NCI-H748 treated with DMSO at 0.1 percent for 48 hours (cell line): ENCODE results near the gene GLTPD2.

ENCODE experiments used
- DNase-seq: peaks from one replicate; lab custom pipeline; 2025; lab: John Stamatoyannopoulos, UW

GLTPD2 gene

GRCh38 chr17:4771519-4772234 is 17.1 kb upstream of the GLTPD2 start, which contains the start of gene TM4SF5:
Gene TM4SF5 (plus strand): TSS chr17:4771886. CDS start chr17:4771923, 37 bp downstream.
- DNase-seq, result no peak

- no peak for DNase-seq
These were observed 16.5 kb upstream of the GLTPD2 start for GRCh38 chr17:4772235-4772613.

- DNase-seq, result no peak
These were observed 10.6 kb upstream of the GLTPD2 start for GRCh38 chr17:4777969-4778760.

GRCh38 chr17:4780325-4780955 is 8.3 kb upstream of the GLTPD2 start:
- no peak for DNase-seq

GRCh38 chr17:4782652-4783051 is 6.1 kb upstream of the GLTPD2 start:
- no peak for DNase-seq

- DNase-seq, result no peak
These were observed 3.3 kb upstream of the GLTPD2 start for GRCh38 chr17:4785311-4786105.

- DNase-seq, result no peak
These were observed 2.7 kb upstream of the GLTPD2 start, which contains the start of gene VMO1 for GRCh38 chr17:4786106-4786511. Gene VMO1 (minus strand): TSS chr17:4786364. CDS start chr17:4786352, 12 bp downstream.

- DNase-seq, result no peak
These were observed 2.2 kb upstream of the GLTPD2 start for GRCh38 chr17:4786516-4786915.

GRCh38 chr17:4788159-4788806 is 481 bp upstream of the GLTPD2 start:
- DNase-seq, result no peak

GRCh38 chr17:4789701-4789950 is 862 bp downstream of the GLTPD2 start:
- DNase-seq, result no peak

GRCh38 chr17:4789951-4790704 is 1.4 kb downstream of the GLTPD2 start:
- DNase-seq, result peak; percentile 64

- no peak for DNase-seq
These were observed 1.9 kb downstream of the GLTPD2 start for GRCh38 chr17:4790705-4791088.

GRCh38 chr17:4795168-4795567 is 6.4 kb downstream of the GLTPD2 start:
- no peak for DNase-seq

- peak; percentile 29 for DNase-seq
These were observed 7.8 kb downstream of the GLTPD2 start for GRCh38 chr17:4796552-4796920.

- DNase-seq, result no peak
These were observed 11.9 kb downstream of the GLTPD2 start for GRCh38 chr17:4800462-4801196.

GRCh38 chr17:4802228-4802627 is 13.5 kb downstream of the GLTPD2 start, which contains the start of gene C17orf114:
Gene C17orf114 (minus strand): TSS chr17:4802328.
- no peak for DNase-seq

GRCh38 chr17:4806456-4806776 is 17.7 kb downstream of the GLTPD2 start:
- no peak for DNase-seq

GRCh38 chr17:4806777-4807604 is 18.2 kb downstream of the GLTPD2 start, which contains the start of gene PLD2:
Gene PLD2 (plus strand): TSS chr17:4807152. CDS start chr17:4807773, 621 bp downstream.
- peak; percentile 60 for DNase-seq

GRCh38 chr17:4807605-4808377 is 19.0 kb downstream of the GLTPD2 start:
- DNase-seq, result no peak
